H1 (cell line): ENCODE measurements around the gene SEC62. TPM values are rescaled to one million over a fixed set of nuclear protein-coding genes. Genes with fewer than 3 reads are reported as not detected.

Experiments
- CTCF ChIA-PET: fragments of 300-600 bp; sonication (Branson Sonifier 250); formaldehyde crosslinking; loops from one replicate; lab custom pipeline; 2021; ENCODE audit not compliant: partially characterized antibody; lab: Charles Lee
- POLR2A ChIA-PET: fragments of 300-600 bp; sonication (Branson Sonifier 250); formaldehyde crosslinking; loops from one replicate; lab custom pipeline; 2021; ENCODE audit warnings: inconsistent platforms; ENCODE audit not compliant: partially characterized antibody; lab: Charles Lee
- DNase-seq, 2 experiments: peaks; one replicate each; pipeline versions ENCODE4 v3.0.0 to v3.0.0-alpha.2; 2010 to 2022; ENCODE audit warnings: low spot score in 2 of 2, low read depth in 1 of 2, mixed read lengths in 1 of 2
- FAIRE-seq: peaks from 2 replicates; lab custom pipeline; 2011; peaks lifted over from hg19 to GRCh38; lab: Jason Lieb, UNC
- H2AFZ ChIP-seq: 2 replicates; pipeline ENCODE4 v1.8.1; 2012; ENCODE audit warnings: low read length, inconsistent platforms
- H2AK5ac ChIP-seq: 2 replicates; pipeline ENCODE4 v1.6.1; 2013; ENCODE audit warnings: low read depth, low read length
- H2BK120ac ChIP-seq: replicated peaks from 2 replicates; pipeline ENCODE3; 2013; ENCODE audit warnings: low read depth, low read length, inconsistent platforms
- H2BK12ac ChIP-seq: 2 replicates; pipeline ENCODE4 v1.6.1; 2013; ENCODE audit warnings: low read depth, low read length
- H2BK15ac ChIP-seq: 2 replicates; pipeline ENCODE4 v1.6.1; 2013; ENCODE audit warnings: low read length
- H2BK20ac ChIP-seq: 2 replicates; pipeline ENCODE4 v1.6.1; 2013; ENCODE audit warnings: low read length
- H2BK5ac ChIP-seq: 2 replicates; pipeline ENCODE4 v1.6.1; 2013; ENCODE audit warnings: low read depth, low read length
- H3K14ac ChIP-seq: 2 replicates; pipeline ENCODE4 v1.6.1; 2013; ENCODE audit warnings: inconsistent platforms; ENCODE audit not compliant: insufficient read length
- H3K18ac ChIP-seq: 2 replicates; pipeline ENCODE4 v1.6.1; 2013; ENCODE audit warnings: low read length; ENCODE audit errors: extremely low read depth
- H3K23ac ChIP-seq: 2 replicates; pipeline ENCODE4 v1.6.1; 2013; ENCODE audit warnings: inconsistent platforms; ENCODE audit not compliant: insufficient read length
- H3K23me2 ChIP-seq: 2 replicates; pipeline ENCODE4 v1.6.1; 2013; ENCODE audit warnings: low read depth, low read length
- H3K27ac ChIP-seq: 2 replicates; pipeline ENCODE4 v1.6.1; 2011; ENCODE audit warnings: low read depth, low read length, inconsistent platforms
- H3K27me3 ChIP-seq, 4 experiments: replicated peaks in 1 of 4; 1 replicate in 1 of 4; 2 replicates in 3 of 4; pipeline versions ENCODE4 v1.6.1 to v1.8.1; 2011 to 2013; ENCODE audit warnings: low read length in 3 of 4, mild to moderate bottlenecking in 3 of 4, inconsistent platforms in 2 of 4, mixed read lengths in 2 of 4, moderate library complexity in 1 of 4; ENCODE audit not compliant: control insufficient read depth in 3 of 4, insufficient read depth in 3 of 4; ENCODE audit errors: extremely low read depth in 1 of 4
- H3K36me3 ChIP-seq, 4 experiments: 2 replicates each; pipeline versions ENCODE4 v1.6.1 to v1.8.1; 2011 to 2013; ENCODE audit warnings: mild to moderate bottlenecking in 4 of 4, low read length in 3 of 4, moderate library complexity in 2 of 4, control low read depth in 1 of 4, inconsistent platforms in 1 of 4; ENCODE audit not compliant: insufficient read depth in 4 of 4, control insufficient read depth in 2 of 4
- H3K4ac ChIP-seq: replicated peaks from 2 replicates; pipeline ENCODE3; 2013; ENCODE audit warnings: low read length, low read depth, mixed read lengths, inconsistent platforms; ENCODE audit not compliant: insufficient read length
- H3K4me1 ChIP-seq, 4 experiments: replicated peaks in 1 of 4; 1 replicate in 1 of 4; 2 replicates in 3 of 4; pipeline versions ENCODE4 v1.6.1 to v1.8.1; 2011 to 2013; ENCODE audit warnings: low read length in 3 of 4, inconsistent platforms in 2 of 4, mixed read lengths in 1 of 4; ENCODE audit not compliant: insufficient read depth in 4 of 4, control insufficient read depth in 3 of 4
- H3K4me2 ChIP-seq, 2 experiments: 2 replicates each; pipeline versions ENCODE4 v1.6.1 to v1.8.1; 2011 to 2013; ENCODE audit warnings: low read depth in 2 of 2, low read length in 2 of 2, control low read depth in 1 of 2, inconsistent platforms in 1 of 2, mild to moderate bottlenecking in 1 of 2; ENCODE audit not compliant: insufficient read depth in 1 of 2
- H3K4me3 ChIP-seq, 4 experiments: fragments of 200-600, 300-600 bp in 1 of 4; sonication (generic), shearing (Covaris generic), sonication (Bioruptor Twin) in 1 of 4; 2 replicates each; pipeline versions ENCODE4 v1.5.1 to v1.8.1; 2011 to 2016; ENCODE audit warnings: low read length in 4 of 4, low read depth in 3 of 4, control low read depth in 2 of 4, inconsistent platforms in 2 of 4, mild to moderate bottlenecking in 2 of 4, mixed read lengths in 1 of 4, moderate library complexity in 1 of 4; ENCODE audit not compliant: insufficient read depth in 2 of 4; ENCODE audit errors: extremely low read depth in 1 of 4
- H3K56ac ChIP-seq: replicated peaks from 2 replicates; pipeline ENCODE3; 2013; ENCODE audit warnings: low read depth, mild to moderate bottlenecking, mixed read lengths, low read length, inconsistent platforms; ENCODE audit not compliant: insufficient read length
- H3K79me1 ChIP-seq: 2 replicates; pipeline ENCODE4 v1.6.1; 2013; ENCODE audit warnings: low read depth, low read length, control low read depth
- H3K79me2 ChIP-seq, 2 experiments: 2 replicates each; pipeline versions ENCODE4 v1.6.1 to v1.8.1; 2012 to 2013; ENCODE audit warnings: low read length in 2 of 2, mild to moderate bottlenecking in 2 of 2, inconsistent platforms in 1 of 2; ENCODE audit not compliant: insufficient read depth in 2 of 2, control insufficient read depth in 1 of 2
- H3K9ac ChIP-seq, 4 experiments: replicated peaks in 1 of 4; 1 replicate in 1 of 4; 2 replicates in 3 of 4; pipeline versions ENCODE4 v1.6.1 to v1.8.1; 2011 to 2013; ENCODE audit warnings: low read depth in 3 of 4, low read length in 3 of 4, control low read depth in 2 of 4, mild to moderate bottlenecking in 2 of 4, moderate library complexity in 2 of 4, inconsistent platforms in 1 of 4; ENCODE audit errors: extremely low read depth in 1 of 4
- H3K9me3 ChIP-seq, 2 experiments: 2 replicates each; pipeline versions ENCODE4 v1.6.1 to v1.8.1; 2012 to 2013; ENCODE audit warnings: mild to moderate bottlenecking in 2 of 2, moderate library complexity in 2 of 2, control low read depth in 1 of 2, inconsistent platforms in 1 of 2, low read depth in 1 of 2, low read length in 1 of 2, mixed read lengths in 1 of 2; ENCODE audit not compliant: insufficient read depth in 2 of 2
- H4K20me1 ChIP-seq, 2 experiments: replicated peaks in 1 of 2; 2 replicates each; pipeline versions ENCODE3 to v1.8.1; 2011 to 2013; ENCODE audit warnings: inconsistent platforms in 2 of 2, low read length in 2 of 2, mild to moderate bottlenecking in 1 of 2; ENCODE audit not compliant: insufficient read depth in 2 of 2, control insufficient read depth in 1 of 2
- H4K5ac ChIP-seq: 2 replicates; pipeline ENCODE4 v1.6.1; 2013; ENCODE audit warnings: low read length, low read depth, mixed read lengths, inconsistent platforms; ENCODE audit not compliant: insufficient read length
- H4K8ac ChIP-seq: 2 replicates; pipeline ENCODE4 v1.8.0; 2013; ENCODE audit warnings: mild to moderate bottlenecking, moderate library complexity, low read length, inconsistent platforms; ENCODE audit not compliant: insufficient read depth; ENCODE audit errors: extremely low read depth
- H4K91ac ChIP-seq: replicated peaks from 2 replicates; pipeline ENCODE3; 2013; ENCODE audit warnings: low read length, mixed read lengths, inconsistent platforms; ENCODE audit not compliant: insufficient read length
- KDM5A ChIP-seq: fragments of 200-600 bp; IDR thresholded peaks from 2 replicates; pipeline ENCODE4 v1.7.1; 2012; ENCODE audit warnings: mild to moderate bottlenecking, low read length, inconsistent platforms, mixed read lengths
- TBP ChIP-seq: IDR thresholded peaks from 2 replicates; pipeline ENCODE4 v1.6.1; 2011; ENCODE audit warnings: low read depth, low read length, improper control_type of control experiment
- TEAD4 ChIP-seq: IDR thresholded peaks from 2 replicates; pipeline ENCODE4 v1.6.1; 2012; ENCODE audit warnings: low read depth, low read length, inconsistent platforms, mixed read lengths
- WGBS, 2 experiments: shearing (Covaris generic) in 1 of 2; methylation state at CpG; one replicate each; pipeline versions ENCODE4 v1.1.6 to v1.1.7; 2013 to 2015; ENCODE audit warnings: low lambda C conversion rate in 2 of 2, mixed read lengths in 2 of 2, inconsistent platforms in 1 of 2, low coverage in 1 of 2, missing lambda C conversion rate in 1 of 2; ENCODE audit not compliant: insufficient replicate concordance in 2 of 2, insufficient coverage in 1 of 2, insufficient read length in 1 of 2; ENCODE audit errors: extremely low coverage in 1 of 2, missing lambda C conversion rate in 1 of 2; 5-methylcytosine and 5-hydroxymethylcytosine counted together
- polyA plus RNA-seq, 7 experiments: library from polyadenylated mRNA; depleted of rRNA in 3 of 7; stranded (reverse) in 5 of 7; unstranded in 2 of 7; fragments of >200 nt in 5 of 7; fragments of 200-250 nt in 2 of 7; gene quantifications; 1 replicate in 5 of 7; 2 replicates in 1 of 7; 4 replicates in 1 of 7; pipeline versions ENCODE4 v1.2.1 to v1.2.3, GENCODE V29; 2011 to 2013; ENCODE audit warnings: missing spikeins in 2 of 7, mixed read lengths in 2 of 7
- total RNA-seq: library from RNA; stranded (reverse); fragmentation: NEBNext Ultra II Directional; extraction: Animal tissue kit (Norgen Biotek cat#: 25700); gene quantifications from 2 replicates; pipeline ENCODE4 v1.2.1, GENCODE V29; 2021

SEC62 gene
- total and polyA plus RNA-seq, 2 of the 8 experiments (the other 6 are each of a cell fraction or from before 2014, with no cell fraction given) = 67.8 to 113 TPM

GRCh38 chr3:169970847-169971246, 4.2 kb downstream of the SEC62 start:
- Histone ChIP-seq H4K5ac (no peak overlapping the region), H3K4ac (no peak overlapping the region), H4K20me1 (peaks cover 8% of the 10 kb centered on the region in 2 experiments), H3K56ac (no peak overlapping the region), H3K36me3 (peaks cover 0 to 20% (median 2%) of the 10 kb centered on the region in 4 experiments; a peak in 5 of 8 replicates), H3K9ac (no peak overlapping the region), H4K91ac (no peak overlapping the region), H2BK5ac (no peak overlapping the region), H4K8ac (no peak overlapping the region), H3K4me1 (peaks cover 0 to 8% (median 1%) of the 10 kb centered on the region in 4 experiments; a peak in 2 of 7 replicates), H3K18ac (no peak overlapping the region), H2BK12ac (no peak overlapping the region), H3K79me1 (peaks cover 3% of the 10 kb centered on the region; the same call in 1 of the 2 replicates), H2AK5ac (no peak overlapping the region), H2BK20ac (no peak overlapping the region), H3K27ac (no peak overlapping the region), H3K79me2 (peaks cover 17 to 82% of the 10 kb centered on the region in 2 experiments), H3K9me3 (no peaks in the 10 kb centered on the region), H3K4me3 (no peak overlapping the region), H3K23ac (no peak overlapping the region), H3K23me2 (peaks cover 7% of the 10 kb centered on the region), H2BK15ac (no peak overlapping the region), H3K14ac (no peak overlapping the region), H2AFZ (no peak overlapping the region), H3K27me3 (no peaks in the 10 kb centered on the region), H2BK120ac (no peak overlapping the region), H3K4me2 (no peak overlapping the region)
- CTCF ChIA-PET = interaction anchor here (1.4 kb wide), 1 partner anchor 51 kb away, joined by 3 read pairs; no protein-coding TSS in a partner anchor
- TF ChIP-seq TEAD4 (0 out of 2 replicates have a peak, but pooled peaks have one; percentile 28), TBP (no peak), KDM5A (no peak)
- POLR2A ChIA-PET = no interaction called here
- DNase-seq (no peak), FAIRE-seq (no peak)
- WGBS, 2 experiments = 85% methylated on average over 1 of the region's 1 CpG; no CpG with 5 or more reads in 1 of the 2 experiments
